Embryonic facial prominence (tissue), 1 donor: ENCODE data around the gene STOX2.
"Not testable (repeated sequence)": the region's sequence is repeated elsewhere in the genome, so short reads cannot be mapped to it uniquely, and the experiment has no call there.

Source experiments
- DNase-seq: peaks from one replicate; pipeline ENCODE4 v3.0.0-alpha.2; 2016; ENCODE audit errors: extremely low spot score

STOX2 gene

GRCh38 chr4:183935355-183936005 is 30.4 kb downstream of the STOX2 start:
- DNase-seq = no peak

- DNase-seq = no peak
Measured at GRCh38 chr4:183936047-183936446, 30.9 kb downstream of the STOX2 start.

- DNase-seq = no peak
Measured at GRCh38 chr4:183936574-183937345, 31.7 kb downstream of the STOX2 start.

GRCh38 chr4:183940864-183941263 is 35.8 kb downstream of the STOX2 start:
- DNase-seq = no peak

GRCh38 chr4:183941964-183942363 is 36.9 kb downstream of the STOX2 start:
- DNase-seq = no peak

GRCh38 chr4:183945741-183946140 is 40.6 kb downstream of the STOX2 start:
- no peak for DNase-seq

GRCh38 chr4:183950536-183950935 is 45.4 kb downstream of the STOX2 start:
- no peak for DNase-seq

- DNase-seq = not testable (repeated sequence)
Measured at GRCh38 chr4:183952652-183953051, 47.5 kb downstream of the STOX2 start.

GRCh38 chr4:183959319-183960045 is 54.4 kb downstream of the STOX2 start:
- DNase-seq = peak; percentile 47

GRCh38 chr4:183960046-183960420 is 54.9 kb downstream of the STOX2 start:
- DNase-seq = peak; percentile 86

- no peak for DNase-seq
Measured at GRCh38 chr4:183960962-183961541, 55.9 kb downstream of the STOX2 start.

- DNase-seq = no peak
Measured at GRCh38 chr4:183961795-183962194, 56.7 kb downstream of the STOX2 start.

GRCh38 chr4:183962419-183962818 is 57.3 kb downstream of the STOX2 start:
- no peak for DNase-seq

GRCh38 chr4:183966371-183966770 is 61.3 kb downstream of the STOX2 start:
- no peak for DNase-seq

GRCh38 chr4:183967266-183967665 is 62.2 kb downstream of the STOX2 start:
- no peak for DNase-seq

GRCh38 chr4:183968502-183968901 is 63.4 kb downstream of the STOX2 start:
- DNase-seq = no peak

GRCh38 chr4:183968931-183969330 is 63.8 kb downstream of the STOX2 start:
- no peak for DNase-seq

GRCh38 chr4:183969596-183969995 is 64.5 kb downstream of the STOX2 start:
- no peak for DNase-seq

- DNase-seq = no peak
Measured at GRCh38 chr4:183971929-183972490, 66.9 kb downstream of the STOX2 start.

- no peak for DNase-seq
Measured at GRCh38 chr4:183977707-183978106, 72.6 kb downstream of the STOX2 start.

- DNase-seq = no peak
Measured at GRCh38 chr4:183984566-183984965, 79.5 kb downstream of the STOX2 start.

GRCh38 chr4:183985786-183986185 is 80.7 kb downstream of the STOX2 start:
- DNase-seq = no peak
